Suprapubic skin (tissue), 4 donors: ENCODE data around the gene MS4A15.

Source experiments
- EP300 ChIP-seq: sonication (generic); formaldehyde crosslinking; IDR thresholded peaks from one replicate; pipeline ENCODE4 v1.6.1; 2017; ENCODE audit warnings: antibody characterized with exemption
- POLR2A ChIP-seq, 2 donors: fragments of 450-650 bp; IDR thresholded peaks; one replicate each; pipeline ENCODE4 v1.6.1; 2017; ENCODE audit warnings: antibody characterized with exemption in 2 of 2, mild to moderate bottlenecking in 2 of 2, moderate library complexity in 2 of 2
- POLR2AphosphoS5 ChIP-seq, 3 donors: sonication (generic); formaldehyde crosslinking; IDR thresholded peaks; one replicate each; pipeline ENCODE4 v1.6.1; 2017; ENCODE audit warnings: antibody characterized with exemption in 3 of 3
- TF ChIP-seq, protein P1 (sequence below), 2 donors: fragments of 200-600 bp in 1 of 2; fragments of 450-650 bp in 1 of 2; sonication (generic) in 1 of 2; IDR thresholded peaks; one replicate each; pipeline ENCODE4 v1.5.1; 2016 to 2019; ENCODE audit warnings: antibody characterized with exemption in 2 of 2, mild to moderate bottlenecking in 1 of 2, moderate library complexity in 1 of 2

GRCh38 chr11:60710482-60710881 is 46.2 kb upstream of the MS4A15 start:
- no peak for TF ChIP-seq POLR2AphosphoS5 (IDR thresholded peaks at IDR 0.05)
- TF ChIP-seq, protein P1, sequence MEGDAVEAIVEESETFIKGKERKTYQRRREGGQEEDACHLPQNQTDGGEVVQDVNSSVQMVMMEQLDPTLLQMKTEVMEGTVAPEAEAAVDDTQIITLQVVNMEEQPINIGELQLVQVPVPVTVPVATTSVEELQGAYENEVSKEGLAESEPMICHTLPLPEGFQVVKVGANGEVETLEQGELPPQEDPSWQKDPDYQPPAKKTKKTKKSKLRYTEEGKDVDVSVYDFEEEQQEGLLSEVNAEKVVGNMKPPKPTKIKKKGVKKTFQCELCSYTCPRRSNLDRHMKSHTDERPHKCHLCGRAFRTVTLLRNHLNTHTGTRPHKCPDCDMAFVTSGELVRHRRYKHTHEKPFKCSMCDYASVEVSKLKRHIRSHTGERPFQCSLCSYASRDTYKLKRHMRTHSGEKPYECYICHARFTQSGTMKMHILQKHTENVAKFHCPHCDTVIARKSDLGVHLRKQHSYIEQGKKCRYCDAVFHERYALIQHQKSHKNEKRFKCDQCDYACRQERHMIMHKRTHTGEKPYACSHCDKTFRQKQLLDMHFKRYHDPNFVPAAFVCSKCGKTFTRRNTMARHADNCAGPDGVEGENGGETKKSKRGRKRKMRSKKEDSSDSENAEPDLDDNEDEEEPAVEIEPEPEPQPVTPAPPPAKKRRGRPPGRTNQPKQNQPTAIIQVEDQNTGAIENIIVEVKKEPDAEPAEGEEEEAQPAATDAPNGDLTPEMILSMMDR (IDR thresholded peaks at IDR 0.05), result no peak
- no peak for TF ChIP-seq POLR2A (IDR thresholded peaks at IDR 0.05)
- TF ChIP-seq EP300, result no peak
